GM12878 (cell line): Measurements from ENCODE around the gene NELL1. TPM values are rescaled to one million over a fixed set of nuclear protein-coding genes. Genes with fewer than 3 reads are reported as not detected.

Experiments used
- ATAC-seq: fragments of 200-7000 bp; cut with Tn5 transposase; 3 replicates; pipeline ENCODE4 v1.9.1; 2020; ENCODE audit warnings: mild to moderate bottlenecking, moderate library complexity
- BruUV-seq: library from RNA; stranded (reverse); fragments of 400-500 nt; replicated peaks from 2 replicates; lab custom pipeline; 2021; lab: Mats Ljungman, UMichigan
- CTCF ChIA-PET: fragments of 300-600 bp; sonication (Branson Sonifier 250); formaldehyde crosslinking; extraction: SDS; loops from one replicate; lab custom pipeline; 2021; ENCODE audit warnings: inconsistent platforms; lab: Yijun Ruan, JAX
- POLR2A ChIA-PET: fragments of 350-600 bp; formaldehyde crosslinking; extraction: SDS; loops from one replicate; lab custom pipeline; 2021; ENCODE audit warnings: inconsistent platforms; lab: Charles Lee
- RAD21 ChIA-PET: fragments of 300-600 bp; sonication (Branson Sonifier 250); formaldehyde crosslinking; loops from one replicate; lab custom pipeline; 2023; ENCODE audit warnings: antibody characterized with exemption; ENCODE audit not compliant: unreplicated experiment; lab: Charles Lee
- SMC1A ChIA-PET: fragments of 300-600 bp; sonication (Branson Sonifier 250); formaldehyde crosslinking; loops from one replicate; lab custom pipeline; 2023; ENCODE audit not compliant: unreplicated experiment, uncharacterized antibody; lab: Charles Lee
- DNase-seq: peaks from one replicate; pipeline ENCODE4 v3.0.0-alpha.2; 2011; ENCODE audit warnings: low read depth, low spot score
- FAIRE-seq: peaks from 3 replicates; lab custom pipeline; 2011; peaks lifted over from hg19 to GRCh38; lab: Jason Lieb, UNC
- H2AFZ ChIP-seq: 2 replicates; pipeline ENCODE4 v1.6.0; 2011; ENCODE audit warnings: low read depth, low read length, control low read depth; ENCODE audit not compliant: control insufficient read depth
- H3K27ac ChIP-seq: 2 replicates; pipeline ENCODE4 v1.5.1; 2011; ENCODE audit warnings: control low read depth; ENCODE audit not compliant: control insufficient read depth, insufficient read depth
- H3K27me3 ChIP-seq, 2 experiments: replicated peaks in 1 of 2; 2 replicates each; pipeline versions ENCODE4 v1.6.0 to v1.6.1; 2011; ENCODE audit warnings: low read length in 1 of 2; ENCODE audit not compliant: control insufficient read depth in 2 of 2, insufficient read depth in 2 of 2
- H3K36me3 ChIP-seq, 2 experiments: 2 replicates each; pipeline ENCODE4 v1.5.1; 2011; ENCODE audit warnings: low read length in 1 of 2; ENCODE audit not compliant: control insufficient read depth in 2 of 2, insufficient read depth in 2 of 2
- H3K4me1 ChIP-seq: 2 replicates; pipeline ENCODE4 v1.6.1; 2011; ENCODE audit warnings: mild to moderate bottlenecking, low read length, moderate library complexity, mixed read lengths; ENCODE audit not compliant: control insufficient read depth, insufficient read depth
- H3K4me2 ChIP-seq: 2 replicates; pipeline ENCODE4 v1.6.0; 2011; ENCODE audit warnings: control low read depth; ENCODE audit not compliant: control insufficient read depth, insufficient read depth
- H3K4me3 ChIP-seq: fragments of 200-600 bp; sonication (generic); 2 replicates; pipeline ENCODE4 v1.5.1; 2016
- H3K79me2 ChIP-seq: 2 replicates; pipeline ENCODE4 v1.6.0; 2011; ENCODE audit warnings: low read length; ENCODE audit not compliant: control insufficient read depth, insufficient read depth
- H3K9ac ChIP-seq: 2 replicates; pipeline ENCODE4 v1.8.0; 2011; ENCODE audit warnings: low read length, control low read depth, mixed read lengths; ENCODE audit not compliant: control insufficient read depth, insufficient read depth
- H3K9me3 ChIP-seq: replicated peaks from 3 replicates; pipeline ENCODE4 v1.5.1; 2011; ENCODE audit warnings: mild to moderate bottlenecking, low read length; ENCODE audit not compliant: control insufficient read depth, insufficient read depth
- H4K20me1 ChIP-seq: 2 replicates; pipeline ENCODE4 v1.6.0; 2011; ENCODE audit not compliant: control insufficient read depth, insufficient read depth
- CBX3 ChIP-seq: fragments of 200-600 bp; sonication (generic); IDR thresholded peaks from 2 replicates; pipeline ENCODE4 v1.6.1; 2016; ENCODE audit warnings: low read depth, borderline replicate concordance
- EGR1 ChIP-seq, 2 experiments: IDR thresholded peaks; 1 replicate in 1 of 2; 2 replicates in 1 of 2; pipeline ENCODE4 v1.6.1; 2011 to 2012; ENCODE audit warnings: low read depth in 2 of 2, low read length in 2 of 2, borderline replicate concordance in 1 of 2, mild to moderate bottlenecking in 1 of 2, moderate library complexity in 1 of 2
- IRF4 ChIP-seq: IDR thresholded peaks from 2 replicates; pipeline ENCODE4 v1.6.1; 2011; ENCODE audit warnings: low read depth, low read length
- PBX3 ChIP-seq: IDR thresholded peaks from 2 replicates; pipeline ENCODE4 v1.6.1; 2011; ENCODE audit warnings: mild to moderate bottlenecking, low read depth, low read length, moderate library complexity; ENCODE audit not compliant: insufficient replicate concordance
- PRDM15 ChIP-seq: fragments of 450-650 bp; formaldehyde crosslinking; IDR thresholded peaks from 2 replicates; pipeline ENCODE4 v1.4.0; 2020; ENCODE audit warnings: mild to moderate bottlenecking, moderate library complexity
- SKIL ChIP-seq: fragments of 450-650 bp; IDR thresholded peaks from 2 replicates; pipeline ENCODE4 v1.6.1; 2017; ENCODE audit warnings: mild to moderate bottlenecking, low read depth, inconsistent platforms; ENCODE audit not compliant: poor library complexity, severe bottlenecking
- STAT3 ChIP-seq: IDR thresholded peaks from 2 replicates; pipeline ENCODE4 v1.6.1; 2011; ENCODE audit warnings: low read depth, low read length, improper control_type of control experiment
- WRNIP1 ChIP-seq: IDR thresholded peaks from 2 replicates; pipeline ENCODE4 v1.6.1; 2011; ENCODE audit warnings: low read depth, low read length, improper control_type of control experiment, borderline replicate concordance
- ZNF687 ChIP-seq: fragments of 450-650 bp; IDR thresholded peaks from 2 replicates; pipeline ENCODE4 v1.6.1; 2017; ENCODE audit warnings: mild to moderate bottlenecking, moderate library complexity
- WGBS: methylation state at CpG from one replicate; pipeline ENCODE4 v1.1.6; 2016; ENCODE audit warnings: low lambda C conversion rate; ENCODE audit not compliant: insufficient replicate concordance, insufficient coverage; ENCODE audit errors: missing lambda C conversion rate; 5-methylcytosine and 5-hydroxymethylcytosine counted together
- in situ Hi-C: fragments of 300-500 bp; cut with MboI; formaldehyde crosslinking; loops from 9 replicates; pipeline ENCODE4 v1.14.3; 2018; ENCODE audit warnings: mixed read lengths
- intact Hi-C: fragments of 100-400 bp; cut with micrococcal nuclease; formaldehyde crosslinking; loops from one replicate; pipeline ENCODE4 v1.14.2; 2022; ENCODE audit not compliant: unreplicated experiment
- polyA plus RNA-seq, 11 experiments: library from polyadenylated mRNA; depleted of rRNA in 4 of 11; unstranded in 6 of 11; stranded (reverse) in 5 of 11; fragments of >200 nt; fragmentation: Nextera tagmentation in 4 of 11; fragmentation: Illumina TruSeq in 1 of 11; extraction: Ambion mirVana in 4 of 11; extraction: Trizol in 1 of 11; gene quantifications; 1 replicate in 1 of 11; 2 replicates in 10 of 11; pipeline versions ENCODE4 v1.2.1 to v1.2.3, GENCODE V29; 2011 to 2016; ENCODE audit warnings: inconsistent platforms in 2 of 11, missing spikeins in 2 of 11, low read depth in 1 of 11
- total RNA-seq, 4 experiments: library from RNA; depleted of rRNA in 3 of 4; stranded (reverse); fragments of >200 nt in 3 of 4; fragmentation: Illumina TruSeq in 1 of 4; extraction: Trizol in 1 of 4; gene quantifications; 2 replicates each; pipeline versions ENCODE4 v1.2.1 to v1.2.3, GENCODE V29; 2013 to 2021

NELL1 gene
- total and polyA plus RNA-seq, 10 of the 15 experiments (the other 5 are each of a cell fraction or from before 2014, with no cell fraction given): 0.02 to 0.12 TPM; not detected in 8

- no peak for TF ChIP-seq PBX3
- TF ChIP-seq CBX3: no peak
- TF ChIP-seq WRNIP1: no peak
- no peak for TF ChIP-seq PRDM15 (CRISPR knock-in tag)
These were observed 11.3 kb upstream of the NELL1 start (continued) for GRCh38 chr11:20658135-20658534.

GRCh38 chr11:20661445-20661844 is 7.9 kb upstream of the NELL1 start:
- RAD21 ChIA-PET: no interaction called here
- TF ChIP-seq SKIL: no peak
- TF ChIP-seq IRF4: no peak
- no peak for TF ChIP-seq PBX3
- no peak for TF ChIP-seq STAT3
- no peak for TF ChIP-seq EGR1 (IDR thresholded peaks at IDR 0.05; ENCODE audit: borderline replicate concordance in 1 of 2, low read depth in 2 of 2, low read length in 2 of 2)
- TF ChIP-seq ZNF687: no peak

More at GRCh38 chr11:20661445-20661844, 7.9 kb upstream of the NELL1 start:
- FAIRE-seq (no peak), DNase-seq (no peak), ATAC-seq (no peak)
- Histone ChIP-seq H3K9me3 (no peaks in the 10 kb centered on the region), H4K20me1 (no peaks in the 10 kb centered on the region), H3K9ac (no peak overlapping the region), H3K27ac (no peak overlapping the region), H3K79me2 (no peaks in the 10 kb centered on the region), H3K36me3 (no peaks in the 10 kb centered on the region), H3K4me3 (no peak overlapping the region), H3K4me1 (no peaks in the 10 kb centered on the region), H3K4me2 (no peak overlapping the region), H3K27me3 (no peaks in the 10 kb centered on the region), H2AFZ (no peak overlapping the region)
- SMC1A ChIA-PET: no interaction called here
- in situ Hi-C loops (no loop called here), intact Hi-C loops (no loop called here)
- POLR2A ChIA-PET: no interaction called here
- WGBS: 4% methylated on average over 3 of the region's 3 CpGs
- no TSS peak for BruUV-seq
- CTCF ChIA-PET: interaction anchor here (1.3 kb wide), 2 partner anchors 11 to 13 kb away, joined by 3 to 4 read pairs; no protein-coding TSS in a partner anchor
